GM12873 (cell line): ENCODE data around the gene ATOH8.

Experiments used
- TF ChIP-seq, protein P1 (sequence below): IDR thresholded peaks from 2 replicates; pipeline ENCODE4 v1.5.1; 2012; ENCODE audit warnings: low read depth, mild to moderate bottlenecking, moderate library complexity, low read length, control low read depth; ENCODE audit not compliant: insufficient read depth; ENCODE audit errors: missing control alignments

The ATOH8 gene

GRCh38 chr2:85713836-85714235 is 40.0 kb upstream of the ATOH8 start:
- TF ChIP-seq, protein P1, sequence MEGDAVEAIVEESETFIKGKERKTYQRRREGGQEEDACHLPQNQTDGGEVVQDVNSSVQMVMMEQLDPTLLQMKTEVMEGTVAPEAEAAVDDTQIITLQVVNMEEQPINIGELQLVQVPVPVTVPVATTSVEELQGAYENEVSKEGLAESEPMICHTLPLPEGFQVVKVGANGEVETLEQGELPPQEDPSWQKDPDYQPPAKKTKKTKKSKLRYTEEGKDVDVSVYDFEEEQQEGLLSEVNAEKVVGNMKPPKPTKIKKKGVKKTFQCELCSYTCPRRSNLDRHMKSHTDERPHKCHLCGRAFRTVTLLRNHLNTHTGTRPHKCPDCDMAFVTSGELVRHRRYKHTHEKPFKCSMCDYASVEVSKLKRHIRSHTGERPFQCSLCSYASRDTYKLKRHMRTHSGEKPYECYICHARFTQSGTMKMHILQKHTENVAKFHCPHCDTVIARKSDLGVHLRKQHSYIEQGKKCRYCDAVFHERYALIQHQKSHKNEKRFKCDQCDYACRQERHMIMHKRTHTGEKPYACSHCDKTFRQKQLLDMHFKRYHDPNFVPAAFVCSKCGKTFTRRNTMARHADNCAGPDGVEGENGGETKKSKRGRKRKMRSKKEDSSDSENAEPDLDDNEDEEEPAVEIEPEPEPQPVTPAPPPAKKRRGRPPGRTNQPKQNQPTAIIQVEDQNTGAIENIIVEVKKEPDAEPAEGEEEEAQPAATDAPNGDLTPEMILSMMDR = no peak

DNA sequence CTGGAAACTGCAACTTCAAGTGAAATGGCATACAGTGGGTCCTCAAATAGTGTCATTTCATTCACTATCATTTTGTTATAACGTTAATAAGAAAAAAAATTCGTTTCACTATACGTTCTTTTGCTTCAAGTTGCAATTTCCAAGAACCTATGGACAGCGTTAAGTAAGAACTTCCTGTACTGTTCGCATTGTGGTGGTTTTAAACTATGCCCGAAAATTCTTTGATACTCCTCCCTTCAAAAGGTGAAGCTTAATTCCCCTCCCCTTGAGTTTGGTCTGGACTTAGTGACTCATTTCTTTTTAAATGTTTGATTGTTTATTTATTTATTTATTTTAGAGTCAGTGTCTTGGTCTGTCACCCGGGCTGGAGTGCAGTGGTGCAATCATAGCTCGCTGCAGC is 39.0 kb upstream of the ATOH8 start:
- TF ChIP-seq, protein P1 = no peak

- TF ChIP-seq, protein P1 = no peak
Observed at GRCh38 chr2:85716346-85716914, 37.4 kb upstream of the ATOH8 start.

DNA sequence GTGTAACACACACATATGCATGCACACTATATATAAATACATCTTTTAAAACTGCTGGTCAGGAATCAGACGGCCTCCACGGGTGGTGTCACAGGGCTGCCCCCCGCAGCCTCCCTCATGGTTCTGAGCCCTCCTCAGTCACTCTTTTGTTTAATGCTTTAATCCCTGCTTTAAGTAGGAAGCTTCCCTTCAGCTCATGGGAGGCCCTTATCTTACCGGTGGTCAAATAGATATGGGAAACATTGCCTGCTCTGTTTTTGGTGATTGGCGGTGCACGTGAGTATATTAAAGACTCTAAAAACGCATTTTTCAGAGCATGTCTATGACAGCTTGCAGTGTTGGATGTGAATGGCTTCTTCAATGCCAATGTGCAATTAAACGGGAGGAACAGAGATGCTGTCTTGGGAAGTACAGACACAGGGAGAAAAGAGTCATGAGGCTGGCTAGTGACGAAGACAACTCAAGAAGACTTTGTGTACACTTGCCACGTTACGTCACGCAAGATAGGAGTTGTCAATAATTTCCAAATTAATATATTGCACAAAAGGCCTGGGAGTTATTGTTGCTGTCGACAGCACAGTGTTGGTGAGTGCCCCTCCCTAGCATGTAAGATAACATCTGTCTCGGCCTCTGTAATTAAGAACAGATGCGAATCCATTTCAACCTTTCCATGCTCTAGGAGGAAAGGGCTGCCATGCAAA is 36.3 kb upstream of the ATOH8 start:
- TF ChIP-seq, protein P1 = no peak

DNA sequence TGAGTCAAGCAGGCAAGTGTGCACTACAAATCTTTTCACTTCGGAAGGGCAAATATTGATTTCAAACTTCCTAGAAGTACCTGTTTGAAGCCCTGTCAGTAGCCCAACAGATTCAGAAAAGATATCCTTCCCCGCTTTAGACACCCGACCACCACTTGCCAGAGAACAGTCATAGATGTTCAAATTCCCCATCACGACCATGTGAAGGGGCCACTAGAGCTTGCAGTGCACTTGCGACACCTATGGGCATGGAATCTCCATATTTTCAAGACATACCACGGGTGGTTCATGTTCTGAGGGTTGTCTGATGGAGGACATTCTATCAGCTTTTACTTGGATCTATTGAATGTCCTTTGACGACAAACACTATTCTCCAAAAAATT is 35.8 kb upstream of the ATOH8 start:
- TF ChIP-seq, protein P1 = no peak

DNA sequence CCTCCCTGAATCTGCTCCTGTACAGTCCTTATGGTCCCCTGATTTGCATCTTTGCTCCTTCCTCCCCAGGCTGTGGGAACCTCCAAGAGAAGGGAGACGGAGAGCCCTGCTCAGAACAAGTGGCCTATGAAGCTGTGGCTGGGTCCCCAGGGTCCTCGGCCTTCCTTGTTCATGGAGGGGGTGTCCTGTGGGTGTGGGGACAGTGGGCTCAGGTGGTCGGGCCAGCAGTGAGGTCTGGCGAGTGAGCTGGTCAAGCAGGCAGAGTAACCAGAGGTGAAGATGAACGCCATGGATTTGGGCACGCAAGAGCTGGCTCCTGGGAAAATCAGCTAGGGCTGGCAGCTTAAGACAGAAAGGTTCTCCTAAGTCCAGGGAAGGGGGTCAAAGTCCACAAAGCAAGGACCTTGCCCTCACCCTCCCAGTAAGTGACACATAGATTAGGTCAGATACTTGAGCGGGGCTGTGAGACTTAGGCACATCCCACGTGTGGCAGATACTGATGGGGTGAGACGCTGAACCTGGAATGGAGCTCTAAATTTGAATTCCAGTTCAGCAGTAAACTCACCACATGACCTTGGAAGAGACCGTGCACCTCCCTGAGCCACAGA is 34.8 kb upstream of the ATOH8 start:
- TF ChIP-seq, protein P1 = no peak

- TF ChIP-seq, protein P1 = no peak
Observed at GRCh38 chr2:85719609-85720240, 34.1 kb upstream of the ATOH8 start.
